Cortex of kidney (tissue), 1 donor: ENCODE data around the gene SEZ6.

Source experiments
- DNase-seq: peaks from one replicate; lab custom pipeline; 2025; lab: John Stamatoyannopoulos, UW

SEZ6 gene

GRCh38 chr17:29034510-29034909 lies 28.7 kb upstream of the SEZ6 start:
- no peak for DNase-seq

- no peak for DNase-seq
These were observed 27.0 kb upstream of the SEZ6 start for GRCh38 chr17:29032857-29033197.

- DNase-seq, result no peak
These were observed 26.4 kb upstream of the SEZ6 start for GRCh38 chr17:29032013-29032856.

GRCh38 chr17:29031488-29031887 lies 25.7 kb upstream of the SEZ6 start:
- DNase-seq, result no peak

- no peak for DNase-seq
These were observed 18.6 kb upstream of the SEZ6 start for GRCh38 chr17:29024316-29024952.

GRCh38 chr17:29022074-29022473 lies 16.2 kb upstream of the SEZ6 start:
- DNase-seq, result no peak

- no peak for DNase-seq
These were observed 15.4 kb upstream of the SEZ6 start for GRCh38 chr17:29021226-29021625.

- no peak for DNase-seq
These were observed 14.7 kb upstream of the SEZ6 start for GRCh38 chr17:29020576-29020975.

GRCh38 chr17:29019475-29020181 lies 13.8 kb upstream of the SEZ6 start:
- DNase-seq, result no peak

GRCh38 chr17:29018788-29019474 lies 13.1 kb upstream of the SEZ6 start:
- DNase-seq, result no peak

GRCh38 chr17:29016345-29017210 lies 10.7 kb upstream of the SEZ6 start:
- DNase-seq, result no peak

- no peak for DNase-seq
These were observed 8.9 kb upstream of the SEZ6 start for GRCh38 chr17:29014716-29015115.

- DNase-seq, result no peak
These were observed 6.7 kb upstream of the SEZ6 start for GRCh38 chr17:29012535-29012934.

- no peak for DNase-seq
These were observed 4.8 kb upstream of the SEZ6 start for GRCh38 chr17:29010586-29010985.

- no peak for DNase-seq
These were observed 4.3 kb upstream of the SEZ6 start for GRCh38 chr17:29010129-29010528.

- DNase-seq, result no peak
These were observed 2.8 kb upstream of the SEZ6 start for GRCh38 chr17:29008591-29008990.

GRCh38 chr17:29007860-29008455 lies 2.1 kb upstream of the SEZ6 start:
- DNase-seq, result no peak

GRCh38 chr17:29007456-29007855 lies 1.6 kb upstream of the SEZ6 start:
- DNase-seq, result no peak

- DNase-seq, result no peak
These were observed 1.6 kb downstream of the SEZ6 start for GRCh38 chr17:29004081-29004692.

- no peak for DNase-seq
These were observed 2.5 kb downstream of the SEZ6 start for GRCh38 chr17:29003289-29003688.

- no peak for DNase-seq
These were observed 3.0 kb downstream of the SEZ6 start for GRCh38 chr17:29002811-29003210.
